ES-I3 (cell line): ENCODE results near the gene MYH9.

Experiments used
- H3K36me3 ChIP-seq: 2 replicates; pipeline ENCODE4 v1.6.1; 2013; ENCODE audit warnings: mild to moderate bottlenecking, low read length, control low read depth, moderate library complexity; ENCODE audit not compliant: insufficient read depth
- H3K4me1 ChIP-seq: 2 replicates; pipeline ENCODE4 v1.6.1; 2013; ENCODE audit warnings: mild to moderate bottlenecking, control low read depth, low read length; ENCODE audit not compliant: insufficient read depth
- H3K9ac ChIP-seq: 2 replicates; pipeline ENCODE4 v1.6.1; 2013; ENCODE audit warnings: low read depth, mild to moderate bottlenecking, low read length, moderate library complexity
- H3K9me3 ChIP-seq: 2 replicates; pipeline ENCODE4 v1.6.1; 2013; ENCODE audit warnings: mild to moderate bottlenecking, low read length, moderate library complexity; ENCODE audit not compliant: control insufficient read depth, insufficient read depth

MYH9 gene

GRCh38 chr22:36332623-36333332 lies 55.0 kb downstream of the MYH9 start:
- H3K36me3 ChIP-seq = peaks cover 28% of the 10 kb centered on the region
- H3K9ac ChIP-seq = peak overlapping the region; percentile 18; the same call in 1 of the 2 replicates
- no peaks in the 10 kb centered on the region for H3K9me3 ChIP-seq
- H3K4me1 ChIP-seq = peaks cover 71% of the 10 kb centered on the region

GRCh38 chr22:36331912-36332622 lies 55.7 kb downstream of the MYH9 start:
- Histone ChIP-seq H3K4me1 (peaks cover 65% of the 10 kb centered on the region), H3K36me3 (peaks cover 25% of the 10 kb centered on the region), H3K9ac (no peak overlapping the region), H3K9me3 (no peaks in the 10 kb centered on the region)

- Histone ChIP-seq H3K4me1 (peaks cover 59% of the 10 kb centered on the region), H3K36me3 (peaks cover 31% of the 10 kb centered on the region), H3K9ac (peak overlapping the region; percentile 7; the same call in 1 of the 2 replicates), H3K9me3 (no peaks in the 10 kb centered on the region)
These were observed 56.4 kb downstream of the MYH9 start for GRCh38 chr22:36331306-36331911.

- peaks cover 54% of the 10 kb centered on the region for H3K4me1 ChIP-seq
- H3K36me3 ChIP-seq = peaks cover 37% of the 10 kb centered on the region
- H3K9me3 ChIP-seq = no peaks in the 10 kb centered on the region
- peak overlapping the region; percentile 7; the same call in 1 of the 2 replicates for H3K9ac ChIP-seq
These were observed 57.0 kb downstream of the MYH9 start for GRCh38 chr22:36330655-36331305.

- Histone ChIP-seq H3K9ac (0 out of 2 replicates have a peak overlapping the region, but pooled peaks have one; percentile 9), H3K9me3 (no peaks in the 10 kb centered on the region), H3K4me1 (peaks cover 50% of the 10 kb centered on the region), H3K36me3 (peaks cover 43% of the 10 kb centered on the region)
These were observed 57.6 kb downstream of the MYH9 start for GRCh38 chr22:36330127-36330526.

GRCh38 chr22:36329254-36330078 lies 58.3 kb downstream of the MYH9 start:
- Histone ChIP-seq H3K4me1 (peaks cover 50% of the 10 kb centered on the region), H3K9me3 (no peaks in the 10 kb centered on the region), H3K9ac (peak overlapping the region; percentile 23; the same call in 1 of the 2 replicates), H3K36me3 (peaks cover 46% of the 10 kb centered on the region)

- Histone ChIP-seq H3K36me3 (peaks cover 49% of the 10 kb centered on the region), H3K4me1 (peaks cover 50% of the 10 kb centered on the region), H3K9me3 (no peaks in the 10 kb centered on the region), H3K9ac (peak overlapping the region; percentile 23; the same call in 1 of the 2 replicates)
These were observed 59.0 kb downstream of the MYH9 start for GRCh38 chr22:36328635-36329253.

GRCh38 chr22:36327922-36328551 lies 59.7 kb downstream of the MYH9 start:
- Histone ChIP-seq H3K9me3 (no peaks in the 10 kb centered on the region), H3K36me3 (peaks cover 49% of the 10 kb centered on the region), H3K9ac (no peak overlapping the region), H3K4me1 (peaks cover 47% of the 10 kb centered on the region)

GRCh38 chr22:36326178-36327161 lies 61.3 kb downstream of the MYH9 start:
- H3K9me3 ChIP-seq = no peaks in the 10 kb centered on the region
- H3K36me3 ChIP-seq = peaks cover 55% of the 10 kb centered on the region
- peaks cover 32% of the 10 kb centered on the region for H3K4me1 ChIP-seq
- no peak overlapping the region for H3K9ac ChIP-seq

- H3K9me3 ChIP-seq = no peaks in the 10 kb centered on the region
- H3K9ac ChIP-seq = no peak overlapping the region
- peaks cover 22% of the 10 kb centered on the region for H3K4me1 ChIP-seq
- H3K36me3 ChIP-seq = peaks cover 60% of the 10 kb centered on the region
These were observed 62.4 kb downstream of the MYH9 start for GRCh38 chr22:36325154-36326031.

- Histone ChIP-seq H3K9ac (no peak overlapping the region), H3K4me1 (peaks cover 13% of the 10 kb centered on the region), H3K9me3 (no peaks in the 10 kb centered on the region), H3K36me3 (peaks cover 60% of the 10 kb centered on the region)
These were observed 63.4 kb downstream of the MYH9 start for GRCh38 chr22:36324414-36324813.
